ENCODE measurements around the gene KLF16. TPM values are rescaled to one million over a fixed set of nuclear protein-coding genes. Genes with fewer than 3 reads are reported as not detected.
A peak's percentile ranks its signal among the peaks of the same experiment; 100 is the strongest.

KLF16 gene
- total and polyA plus RNA-seq, 9 of the 15 experiments (the other 6 are each of a cell fraction or from before 2014, with no cell fraction given): 0.04 to 60.4 (median 6.8) TPM

DNA sequence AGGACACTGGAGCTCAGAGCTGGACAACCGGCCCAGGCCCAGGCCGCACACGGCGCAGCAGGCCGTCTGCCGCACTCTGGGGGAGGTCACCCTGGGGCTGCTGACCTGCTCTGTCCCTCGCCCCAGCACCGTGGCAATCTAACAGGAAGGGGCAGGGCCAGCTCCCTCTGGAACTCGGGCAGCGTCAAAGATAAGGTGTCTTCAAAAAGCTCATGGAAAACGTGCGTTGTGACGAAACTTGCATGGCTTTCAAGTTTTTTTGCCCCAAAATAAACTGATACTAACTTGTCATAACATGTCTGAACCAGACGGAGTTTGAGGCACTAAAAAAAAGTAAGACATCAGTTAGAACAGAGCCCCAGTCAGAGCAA lies 39.1 kb downstream of the KLF16 start:
- H4K20me1 ChIP-seq (replicated peaks; ENCODE audit: control insufficient read depth, insufficient read depth, low read length): no peaks in the 10 kb centered on the region
- 64% methylated on average over 14 of the region's 14 CpGs for WGBS (ENCODE audit: insufficient coverage, low coverage, missing lambda C conversion rate)
- intact Hi-C loops (cut with micrococcal nuclease) (no loop called here), in situ Hi-C loops (cut with MboI) (no loop called here)
- H3K27ac ChIP-seq (ENCODE audit: extremely low read depth, low read depth, low read length): 0 out of 3 replicates have a peak overlapping the region, but pooled peaks have one; percentile 20
- no peaks in the 10 kb centered on the region for H3K27me3 ChIP-seq (ENCODE audit: control insufficient read depth in 2 of 2, insufficient read depth in 2 of 2, low read length in 2 of 2)
- H3K4me2 ChIP-seq (ENCODE audit: insufficient read depth, low read length): no peak overlapping the region
- peaks cover 86% of the 10 kb centered on the region; the same call in 2 of the 3 replicates for H3K36me3 ChIP-seq (ENCODE audit: control insufficient read depth, insufficient read depth, low read length)
- peak in 1 of 4 experiments; percentile 41 for DNase-seq (ENCODE audit: extremely low read depth in 1 of 4, low spot score in 3 of 4)
- no peaks in the 10 kb centered on the region for H3K9me1 ChIP-seq (ENCODE audit: control insufficient read depth, insufficient read depth, low read length)
- peaks cover 11 to 64% of the 10 kb centered on the region in 2 experiments for H3K4me1 ChIP-seq (replicated peaks in 1 of 2; ENCODE audit: control insufficient read depth in 2 of 2, insufficient read depth in 2 of 2, low read length in 2 of 2)
- ATAC-seq: no peak
- no peak for FAIRE-seq
- H2AFZ ChIP-seq (ENCODE audit: low read depth, low read length): no peak overlapping the region
- ChIA-PET POLR2A (interaction anchor here (1.6 kb wide), 1 partner anchor 8 kb away, joined by 5 read pairs; no protein-coding TSS in a partner anchor), CTCF (ENCODE audit: low intra/inter-chr PET ratio) (interaction anchor here (2.3 kb wide), 1 partner anchor 152 kb away, joined by 12 read pairs; no protein-coding TSS in a partner anchor)
- H3K9ac ChIP-seq (ENCODE audit: insufficient read depth in 1 of 2, low read depth in 2 of 2, low read length in 2 of 2): peak overlapping the region; percentile 7 to 63
- peaks cover 43% of the 10 kb centered on the region for H3K79me2 ChIP-seq (ENCODE audit: control insufficient read depth, insufficient read depth, low read length)
- no peak overlapping the region for H3K4me3 ChIP-seq
- H3K9me3 ChIP-seq (replicated peaks; ENCODE audit: control insufficient read depth, insufficient read depth, low read depth, low read length): no peaks in the 10 kb centered on the region
- TSS peak; percentile 32 for BruUV-seq (replicated peaks)
- TF ChIP-seq, protein P1, sequence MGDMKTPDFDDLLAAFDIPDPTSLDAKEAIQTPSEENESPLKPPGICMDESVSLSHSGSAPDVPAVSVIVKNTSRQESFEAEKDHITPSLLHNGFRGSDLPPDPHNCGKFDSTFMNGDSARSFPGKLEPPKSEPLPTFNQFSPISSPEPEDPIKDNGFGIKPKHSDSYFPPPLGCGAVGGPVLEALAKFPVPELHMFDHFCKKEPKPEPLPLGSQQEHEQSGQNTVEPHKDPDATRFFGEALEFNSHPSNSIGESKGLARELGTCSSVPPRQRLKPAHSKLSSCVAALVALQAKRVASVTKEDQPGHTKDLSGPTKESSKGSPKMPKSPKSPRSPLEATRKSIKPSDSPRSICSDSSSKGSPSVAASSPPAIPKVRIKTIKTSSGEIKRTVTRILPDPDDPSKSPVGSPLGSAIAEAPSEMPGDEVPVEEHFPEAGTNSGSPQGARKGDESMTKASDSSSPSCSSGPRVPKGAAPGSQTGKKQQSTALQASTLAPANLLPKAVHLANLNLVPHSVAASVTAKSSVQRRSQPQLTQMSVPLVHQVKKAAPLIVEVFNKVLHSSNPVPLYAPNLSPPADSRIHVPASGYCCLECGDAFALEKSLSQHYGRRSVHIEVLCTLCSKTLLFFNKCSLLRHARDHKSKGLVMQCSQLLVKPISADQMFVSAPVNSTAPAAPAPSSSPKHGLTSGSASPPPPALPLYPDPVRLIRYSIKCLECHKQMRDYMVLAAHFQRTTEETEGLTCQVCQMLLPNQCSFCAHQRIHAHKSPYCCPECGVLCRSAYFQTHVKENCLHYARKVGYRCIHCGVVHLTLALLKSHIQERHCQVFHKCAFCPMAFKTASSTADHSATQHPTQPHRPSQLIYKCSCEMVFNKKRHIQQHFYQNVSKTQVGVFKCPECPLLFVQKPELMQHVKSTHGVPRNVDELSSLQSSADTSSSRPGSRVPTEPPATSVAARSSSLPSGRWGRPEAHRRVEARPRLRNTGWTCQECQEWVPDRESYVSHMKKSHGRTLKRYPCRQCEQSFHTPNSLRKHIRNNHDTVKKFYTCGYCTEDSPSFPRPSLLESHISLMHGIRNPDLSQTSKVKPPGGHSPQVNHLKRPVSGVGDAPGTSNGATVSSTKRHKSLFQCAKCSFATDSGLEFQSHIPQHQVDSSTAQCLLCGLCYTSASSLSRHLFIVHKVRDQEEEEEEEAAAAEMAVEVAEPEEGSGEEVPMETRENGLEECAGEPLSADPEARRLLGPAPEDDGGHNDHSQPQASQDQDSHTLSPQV (IDR thresholded peaks at IDR 0.05): peak; percentile 63; the same call in 1 of the 2 replicates
- TF ChIP-seq L3MBTL2 (IDR thresholded peaks at IDR 0.05) (peak; percentile 41; the same call in 1 of the 2 replicates), GABPA (tag; conservative IDR thresholded peaks at IDR 0.05; ENCODE audit: low read depth) (peak; percentile 55), NR2C1 (IDR thresholded peaks at IDR 0.05) (no peak), NR2C1 (tag; IDR thresholded peaks at IDR 0.05) (peak; percentile 30; the same call in 1 of the 2 replicates), ZFX (CRISPR knock-in tag; IDR thresholded peaks at IDR 0.05) (peak; percentile 43)
- TF ChIP-seq, protein P2, sequence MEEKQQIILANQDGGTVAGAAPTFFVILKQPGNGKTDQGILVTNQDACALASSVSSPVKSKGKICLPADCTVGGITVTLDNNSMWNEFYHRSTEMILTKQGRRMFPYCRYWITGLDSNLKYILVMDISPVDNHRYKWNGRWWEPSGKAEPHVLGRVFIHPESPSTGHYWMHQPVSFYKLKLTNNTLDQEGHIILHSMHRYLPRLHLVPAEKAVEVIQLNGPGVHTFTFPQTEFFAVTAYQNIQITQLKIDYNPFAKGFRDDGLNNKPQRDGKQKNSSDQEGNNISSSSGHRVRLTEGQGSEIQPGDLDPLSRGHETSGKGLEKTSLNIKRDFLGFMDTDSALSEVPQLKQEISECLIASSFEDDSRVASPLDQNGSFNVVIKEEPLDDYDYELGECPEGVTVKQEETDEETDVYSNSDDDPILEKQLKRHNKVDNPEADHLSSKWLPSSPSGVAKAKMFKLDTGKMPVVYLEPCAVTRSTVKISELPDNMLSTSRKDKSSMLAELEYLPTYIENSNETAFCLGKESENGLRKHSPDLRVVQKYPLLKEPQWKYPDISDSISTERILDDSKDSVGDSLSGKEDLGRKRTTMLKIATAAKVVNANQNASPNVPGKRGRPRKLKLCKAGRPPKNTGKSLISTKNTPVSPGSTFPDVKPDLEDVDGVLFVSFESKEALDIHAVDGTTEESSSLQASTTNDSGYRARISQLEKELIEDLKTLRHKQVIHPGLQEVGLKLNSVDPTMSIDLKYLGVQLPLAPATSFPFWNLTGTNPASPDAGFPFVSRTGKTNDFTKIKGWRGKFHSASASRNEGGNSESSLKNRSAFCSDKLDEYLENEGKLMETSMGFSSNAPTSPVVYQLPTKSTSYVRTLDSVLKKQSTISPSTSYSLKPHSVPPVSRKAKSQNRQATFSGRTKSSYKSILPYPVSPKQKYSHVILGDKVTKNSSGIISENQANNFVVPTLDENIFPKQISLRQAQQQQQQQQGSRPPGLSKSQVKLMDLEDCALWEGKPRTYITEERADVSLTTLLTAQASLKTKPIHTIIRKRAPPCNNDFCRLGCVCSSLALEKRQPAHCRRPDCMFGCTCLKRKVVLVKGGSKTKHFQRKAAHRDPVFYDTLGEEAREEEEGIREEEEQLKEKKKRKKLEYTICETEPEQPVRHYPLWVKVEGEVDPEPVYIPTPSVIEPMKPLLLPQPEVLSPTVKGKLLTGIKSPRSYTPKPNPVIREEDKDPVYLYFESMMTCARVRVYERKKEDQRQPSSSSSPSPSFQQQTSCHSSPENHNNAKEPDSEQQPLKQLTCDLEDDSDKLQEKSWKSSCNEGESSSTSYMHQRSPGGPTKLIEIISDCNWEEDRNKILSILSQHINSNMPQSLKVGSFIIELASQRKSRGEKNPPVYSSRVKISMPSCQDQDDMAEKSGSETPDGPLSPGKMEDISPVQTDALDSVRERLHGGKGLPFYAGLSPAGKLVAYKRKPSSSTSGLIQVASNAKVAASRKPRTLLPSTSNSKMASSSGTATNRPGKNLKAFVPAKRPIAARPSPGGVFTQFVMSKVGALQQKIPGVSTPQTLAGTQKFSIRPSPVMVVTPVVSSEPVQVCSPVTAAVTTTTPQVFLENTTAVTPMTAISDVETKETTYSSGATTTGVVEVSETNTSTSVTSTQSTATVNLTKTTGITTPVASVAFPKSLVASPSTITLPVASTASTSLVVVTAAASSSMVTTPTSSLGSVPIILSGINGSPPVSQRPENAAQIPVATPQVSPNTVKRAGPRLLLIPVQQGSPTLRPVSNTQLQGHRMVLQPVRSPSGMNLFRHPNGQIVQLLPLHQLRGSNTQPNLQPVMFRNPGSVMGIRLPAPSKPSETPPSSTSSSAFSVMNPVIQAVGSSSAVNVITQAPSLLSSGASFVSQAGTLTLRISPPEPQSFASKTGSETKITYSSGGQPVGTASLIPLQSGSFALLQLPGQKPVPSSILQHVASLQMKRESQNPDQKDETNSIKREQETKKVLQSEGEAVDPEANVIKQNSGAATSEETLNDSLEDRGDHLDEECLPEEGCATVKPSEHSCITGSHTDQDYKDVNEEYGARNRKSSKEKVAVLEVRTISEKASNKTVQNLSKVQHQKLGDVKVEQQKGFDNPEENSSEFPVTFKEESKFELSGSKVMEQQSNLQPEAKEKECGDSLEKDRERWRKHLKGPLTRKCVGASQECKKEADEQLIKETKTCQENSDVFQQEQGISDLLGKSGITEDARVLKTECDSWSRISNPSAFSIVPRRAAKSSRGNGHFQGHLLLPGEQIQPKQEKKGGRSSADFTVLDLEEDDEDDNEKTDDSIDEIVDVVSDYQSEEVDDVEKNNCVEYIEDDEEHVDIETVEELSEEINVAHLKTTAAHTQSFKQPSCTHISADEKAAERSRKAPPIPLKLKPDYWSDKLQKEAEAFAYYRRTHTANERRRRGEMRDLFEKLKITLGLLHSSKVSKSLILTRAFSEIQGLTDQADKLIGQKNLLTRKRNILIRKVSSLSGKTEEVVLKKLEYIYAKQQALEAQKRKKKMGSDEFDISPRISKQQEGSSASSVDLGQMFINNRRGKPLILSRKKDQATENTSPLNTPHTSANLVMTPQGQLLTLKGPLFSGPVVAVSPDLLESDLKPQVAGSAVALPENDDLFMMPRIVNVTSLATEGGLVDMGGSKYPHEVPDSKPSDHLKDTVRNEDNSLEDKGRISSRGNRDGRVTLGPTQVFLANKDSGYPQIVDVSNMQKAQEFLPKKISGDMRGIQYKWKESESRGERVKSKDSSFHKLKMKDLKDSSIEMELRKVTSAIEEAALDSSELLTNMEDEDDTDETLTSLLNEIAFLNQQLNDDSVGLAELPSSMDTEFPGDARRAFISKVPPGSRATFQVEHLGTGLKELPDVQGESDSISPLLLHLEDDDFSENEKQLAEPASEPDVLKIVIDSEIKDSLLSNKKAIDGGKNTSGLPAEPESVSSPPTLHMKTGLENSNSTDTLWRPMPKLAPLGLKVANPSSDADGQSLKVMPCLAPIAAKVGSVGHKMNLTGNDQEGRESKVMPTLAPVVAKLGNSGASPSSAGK (IDR thresholded peaks at IDR 0.05): peak; percentile 75; the same call in 1 of the 2 replicates
